HG03103 (cell line): Measurements from ENCODE around the gene CDK18.

ENCODE experiments used
- ATAC-seq: cut with Tn5 transposase; IDR thresholded peaks from one replicate; pipeline ENCODE4 v1.9.1; 2021; ENCODE audit warnings: low read depth; ENCODE audit not compliant: unreplicated experiment

Gene CDK18

DNA sequence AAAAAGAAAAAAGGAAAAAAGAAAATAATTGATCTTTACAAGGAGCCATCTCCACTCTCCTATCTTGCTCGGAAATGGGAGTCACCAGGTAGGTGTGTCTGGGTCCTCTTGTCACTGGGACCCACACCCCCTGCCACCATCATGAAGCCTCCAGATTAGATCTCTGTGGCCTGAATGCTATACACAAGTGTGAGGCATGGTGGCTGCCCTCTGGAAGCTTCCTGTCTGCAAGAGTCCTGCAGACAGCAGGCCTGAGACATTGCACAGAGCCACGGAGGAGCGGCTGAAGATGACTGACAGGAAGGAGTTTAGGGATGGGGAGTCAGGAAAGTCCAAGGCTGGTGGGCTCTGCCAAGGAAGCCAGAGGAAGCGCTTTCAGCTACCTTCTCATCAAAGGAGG is 16.2 kb downstream of the CDK18 start:
- ATAC-seq = no peak

- no peak for ATAC-seq
Observed at GRCh38 chr1:205521686-205522085, 17.2 kb downstream of the CDK18 start.

- ATAC-seq = no peak
Observed at GRCh38 chr1:205522692-205523091, 18.2 kb downstream of the CDK18 start.

DNA sequence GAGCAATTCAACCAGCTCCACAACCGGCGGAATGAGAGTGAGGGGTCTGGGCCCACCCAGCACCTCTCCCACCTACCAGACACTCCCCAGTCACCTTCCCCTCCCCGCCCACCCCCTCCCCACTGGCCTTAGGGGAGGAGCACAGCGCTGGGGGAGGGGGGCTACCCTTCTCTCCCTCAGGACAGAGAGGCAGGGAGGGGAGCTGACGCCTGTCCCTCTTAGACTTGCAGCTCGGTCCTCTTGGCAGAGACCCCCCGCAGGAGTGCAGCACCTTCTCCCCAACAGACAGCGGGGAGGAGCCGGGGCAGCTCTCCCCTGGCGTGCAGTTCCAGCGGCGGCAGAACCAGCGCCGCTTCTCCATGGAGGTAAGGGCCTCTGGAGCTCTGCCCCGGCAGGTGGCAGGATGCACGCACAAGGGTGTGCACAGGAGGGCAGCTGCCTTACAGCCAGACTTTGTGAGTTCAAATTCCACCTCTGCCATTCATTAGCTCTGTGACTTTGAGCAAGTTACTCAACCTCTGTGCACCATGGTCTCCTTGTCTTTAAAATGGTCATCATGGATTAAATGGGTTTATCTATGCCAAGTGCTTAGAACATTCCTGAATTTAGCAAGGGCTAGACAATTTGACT is 18.9 kb downstream of the CDK18 start:
- no peak for ATAC-seq

DNA sequence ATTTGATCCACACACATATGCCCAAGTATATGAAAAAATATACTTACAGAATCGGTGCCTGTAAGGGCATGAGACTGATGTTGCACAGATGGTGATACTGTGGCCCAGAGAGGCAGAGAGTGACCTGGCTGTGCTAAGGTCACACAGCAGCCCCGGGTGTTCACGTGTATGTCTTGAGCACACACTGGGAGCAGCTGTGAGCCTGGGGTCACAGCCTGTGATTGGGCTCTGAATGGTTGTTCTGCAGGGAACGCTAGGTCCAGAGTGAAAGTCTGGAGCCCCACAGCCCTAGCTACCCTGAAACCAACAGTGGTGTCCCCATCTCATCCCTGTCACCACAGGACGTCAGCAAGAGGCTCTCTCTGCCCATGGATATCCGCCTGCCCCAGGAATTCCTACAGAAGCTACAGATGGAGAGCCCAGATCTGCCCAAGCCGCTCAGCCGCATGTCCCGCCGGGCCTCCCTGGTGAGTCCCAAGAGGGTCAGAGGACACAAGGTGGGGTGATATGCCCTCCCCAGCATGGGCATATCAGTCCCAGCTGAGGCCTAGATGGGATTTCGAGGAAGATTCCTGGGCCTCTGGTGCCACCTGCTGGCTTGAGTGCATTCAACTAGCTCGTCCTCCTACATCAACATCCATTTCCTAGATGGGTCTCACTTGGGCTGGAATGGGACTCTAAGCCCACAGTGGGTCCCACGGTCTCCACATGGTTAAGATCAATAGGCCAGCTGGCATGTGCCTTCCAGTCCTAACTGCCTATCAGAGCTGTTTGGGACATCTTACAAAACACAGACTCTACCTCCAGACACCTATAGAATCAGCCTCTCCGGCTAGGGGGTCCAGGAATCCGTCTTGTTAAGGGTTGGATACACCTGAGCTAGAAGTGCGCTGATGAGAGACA is 19.7 kb downstream of the CDK18 start:
- ATAC-seq = no peak

DNA sequence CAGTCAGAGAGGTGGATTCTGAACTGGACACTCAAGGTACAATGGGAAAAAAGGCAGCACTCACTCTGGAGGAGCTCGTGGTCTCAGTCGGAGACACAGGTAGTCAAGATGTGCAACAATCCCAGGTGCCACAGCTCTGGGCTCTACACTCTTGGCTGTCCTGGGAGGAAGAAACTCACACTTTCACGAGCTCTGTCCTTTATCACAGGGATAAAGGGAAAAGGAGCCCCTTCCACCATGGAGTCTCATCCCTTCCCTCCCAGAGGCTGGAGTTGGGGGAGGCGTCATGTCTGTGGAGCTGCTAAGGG is 20.3 kb downstream of the CDK18 start:
- no peak for ATAC-seq

GRCh38 chr1:205525495-205526285 is 21.2 kb downstream of the CDK18 start:
- ATAC-seq = no peak

DNA sequence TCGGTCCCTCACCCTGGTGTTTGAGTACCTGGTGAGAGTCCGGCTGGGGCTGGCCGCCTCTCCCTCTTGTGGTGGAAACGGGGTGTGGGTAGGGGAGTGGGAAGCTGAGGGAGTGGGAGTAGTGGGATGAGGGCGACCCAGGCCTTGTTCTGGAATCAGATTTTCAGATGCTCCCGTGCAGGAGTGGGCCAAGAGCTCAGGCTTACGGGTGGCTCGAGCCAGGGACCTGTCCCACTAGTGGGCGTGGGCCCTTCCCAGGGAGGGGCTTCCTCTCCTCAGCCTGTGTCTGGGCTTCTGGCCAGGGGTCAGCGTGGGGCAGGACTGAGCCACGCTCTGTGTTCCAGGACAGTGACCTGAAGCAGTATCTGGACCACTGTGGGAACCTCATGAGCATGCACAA is 22.0 kb downstream of the CDK18 start:
- no peak for ATAC-seq

GRCh38 chr1:205527931-205528330 is 23.5 kb downstream of the CDK18 start:
- no peak for ATAC-seq

- ATAC-seq = no peak
Observed at GRCh38 chr1:205528446-205528886, 24.0 kb downstream of the CDK18 start.

DNA sequence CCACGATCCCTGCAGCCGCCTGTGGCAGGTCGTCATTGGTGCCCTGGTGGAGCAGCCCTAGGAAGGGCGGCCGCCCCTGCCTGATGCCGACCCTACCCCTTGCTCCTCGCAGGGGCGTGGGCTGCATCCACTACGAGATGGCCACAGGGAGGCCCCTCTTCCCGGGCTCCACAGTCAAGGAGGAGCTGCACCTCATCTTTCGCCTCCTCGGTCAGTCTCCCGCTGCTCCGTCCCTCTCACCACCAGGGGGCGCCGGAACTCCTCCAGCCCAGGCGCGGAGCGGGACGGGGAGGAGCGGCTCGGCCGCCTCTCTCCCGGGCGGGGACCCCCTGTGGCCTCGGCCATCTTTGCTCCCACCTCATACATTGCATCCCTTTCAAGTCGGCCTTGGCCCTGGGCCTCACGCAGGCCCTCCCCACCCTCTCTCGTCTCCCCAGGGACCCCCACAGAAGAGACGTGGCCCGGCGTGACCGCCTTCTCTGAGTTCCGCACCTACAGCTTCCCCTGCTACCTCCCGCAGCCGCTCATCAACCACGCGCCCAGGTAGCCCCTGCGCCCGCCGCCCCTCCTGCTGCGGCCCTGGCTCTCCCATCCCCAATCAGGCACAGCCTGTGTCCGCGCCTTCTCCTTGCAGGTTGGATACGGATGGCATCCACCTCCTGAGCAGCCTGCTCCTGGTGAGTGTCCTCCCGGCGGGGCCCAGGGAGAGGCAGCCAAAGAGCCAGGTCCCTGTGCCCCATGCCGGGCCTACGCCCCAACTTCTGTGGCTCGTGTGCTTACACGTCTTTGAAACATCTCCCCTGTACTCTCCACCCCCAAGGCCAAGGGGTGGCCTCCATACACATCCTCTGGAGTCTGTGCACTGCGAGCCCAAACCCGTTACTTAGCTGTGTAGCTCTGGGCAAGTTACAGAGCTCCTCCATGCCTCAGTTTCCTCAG is 24.7 kb downstream of the CDK18 start:
- ATAC-seq = no peak

GRCh38 chr1:205530116-205530515 is 25.6 kb downstream of the CDK18 start:
- no peak for ATAC-seq

DNA sequence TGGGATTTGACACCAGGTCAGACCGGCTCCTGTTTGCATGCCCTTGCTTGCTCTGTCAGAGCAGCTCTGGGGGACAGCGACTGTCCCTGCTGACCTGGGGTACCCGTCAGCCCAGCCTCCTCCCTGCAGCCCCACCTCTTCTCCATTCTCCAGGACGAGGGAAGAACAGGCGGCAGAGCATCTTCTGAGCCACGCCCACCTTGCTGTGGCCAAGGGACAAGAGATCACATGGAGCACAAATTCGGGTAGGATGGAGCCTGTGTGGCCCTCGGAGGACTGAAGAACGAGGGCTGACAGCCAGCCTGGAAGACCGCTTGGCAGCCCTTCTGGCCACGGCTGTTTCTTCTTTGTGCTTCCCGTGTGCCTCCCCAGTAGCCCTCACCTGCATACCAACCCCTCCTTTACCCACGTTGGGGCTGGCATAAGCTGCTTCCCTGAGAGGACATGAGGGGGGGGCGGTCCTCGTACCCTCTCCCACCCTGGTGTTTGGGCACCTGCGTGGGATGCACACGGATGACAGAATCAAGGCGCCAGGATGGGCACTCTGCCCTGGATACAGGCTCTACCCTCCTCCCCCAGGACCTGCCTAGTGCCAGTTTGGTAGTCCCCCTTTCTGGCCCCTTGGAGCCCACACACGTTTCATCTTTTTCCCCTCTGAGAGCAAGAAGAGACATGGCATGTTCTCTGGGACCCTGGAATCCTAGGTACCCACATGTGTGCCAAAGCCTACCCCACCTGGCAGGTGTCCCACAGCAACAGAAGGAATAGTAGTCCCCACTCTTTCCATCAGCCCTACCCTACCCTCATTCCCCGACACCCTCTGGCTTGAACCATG is 26.9 kb downstream of the CDK18 start:
- ATAC-seq = no peak

DNA sequence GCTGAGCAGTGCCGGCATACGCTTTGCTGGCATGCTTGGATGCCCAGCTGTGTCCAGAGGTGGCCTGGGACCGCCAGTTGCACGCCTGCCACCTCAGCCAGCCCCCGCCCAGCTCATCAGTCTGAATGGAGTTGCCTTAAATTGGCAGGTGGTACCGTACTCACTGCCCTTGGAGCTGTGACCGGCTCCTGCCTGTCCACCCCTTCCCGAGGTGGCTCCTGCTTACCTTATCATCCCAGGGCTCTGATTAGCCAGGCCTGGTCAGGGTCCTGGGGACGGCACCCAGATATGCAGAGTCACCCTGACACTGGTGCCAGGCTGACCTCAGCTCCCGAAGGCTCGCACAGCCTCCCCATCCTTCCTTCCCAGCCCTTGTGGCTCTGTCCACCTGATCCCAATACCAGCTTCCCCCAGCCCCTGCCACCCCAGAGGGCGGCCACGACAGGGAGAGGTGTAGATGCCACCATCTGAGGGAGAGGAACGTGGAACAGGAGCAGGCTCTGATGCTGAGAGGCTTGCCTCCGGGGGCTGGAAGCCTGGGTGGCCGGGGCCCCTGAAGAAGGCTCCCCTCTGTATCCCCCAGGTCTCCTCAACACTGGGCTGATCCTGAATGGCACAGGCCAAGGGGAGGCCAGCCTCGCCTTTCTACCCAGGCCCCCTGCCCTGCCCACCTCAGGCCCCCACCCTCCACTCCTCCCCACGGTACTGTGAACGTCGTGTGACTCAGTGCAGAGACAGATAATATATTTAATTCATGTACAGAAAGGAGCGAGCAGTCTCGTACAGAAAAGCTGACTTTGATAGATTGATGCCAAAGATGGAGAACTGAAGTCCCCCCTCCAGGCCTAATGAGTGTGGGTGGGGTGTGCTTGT is 27.8 kb downstream of the CDK18 start:
- no peak for ATAC-seq

GRCh38 chr1:205532996-205533735 is 28.7 kb downstream of the CDK18 start:
- no peak for ATAC-seq

DNA sequence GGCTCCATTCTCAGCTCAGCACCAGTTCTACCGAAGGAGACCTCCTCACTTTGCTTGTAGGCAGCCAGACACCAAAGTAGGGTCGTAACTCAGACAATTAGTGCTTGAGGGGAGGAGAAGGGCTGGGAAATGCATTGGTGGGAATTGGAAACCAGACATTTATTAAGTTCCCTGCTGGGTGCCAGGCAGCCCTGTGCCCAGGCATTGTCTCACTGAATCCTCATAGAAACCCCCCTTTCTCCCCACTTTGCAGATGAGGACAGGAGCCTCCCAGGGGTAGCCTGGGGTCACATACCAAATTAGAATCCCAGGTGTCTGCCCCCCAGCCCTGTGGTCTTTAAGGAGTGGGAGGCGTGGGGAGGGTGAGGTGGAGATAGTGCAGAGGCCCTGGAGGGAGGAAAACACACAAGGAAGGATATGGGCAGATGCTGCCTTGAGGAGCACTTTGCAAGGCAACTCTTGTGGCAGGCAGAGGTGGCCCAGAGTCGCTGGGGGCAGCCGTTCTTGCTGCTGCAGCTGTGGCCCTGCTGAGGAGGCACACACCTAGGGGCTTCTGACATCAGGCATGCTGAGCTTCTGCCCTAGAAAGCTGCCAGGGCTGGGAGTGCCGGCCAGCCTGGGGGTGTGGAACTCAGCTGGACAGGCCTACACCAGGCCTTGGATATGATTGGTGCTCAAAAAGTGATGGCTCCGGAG is 29.4 kb downstream of the CDK18 start:
- no peak for ATAC-seq

GRCh38 chr1:205534444-205534985 is 30.0 kb downstream of the CDK18 start:
- ATAC-seq = no peak
